ENCODE results near the gene ADGRL2.

DNA sequence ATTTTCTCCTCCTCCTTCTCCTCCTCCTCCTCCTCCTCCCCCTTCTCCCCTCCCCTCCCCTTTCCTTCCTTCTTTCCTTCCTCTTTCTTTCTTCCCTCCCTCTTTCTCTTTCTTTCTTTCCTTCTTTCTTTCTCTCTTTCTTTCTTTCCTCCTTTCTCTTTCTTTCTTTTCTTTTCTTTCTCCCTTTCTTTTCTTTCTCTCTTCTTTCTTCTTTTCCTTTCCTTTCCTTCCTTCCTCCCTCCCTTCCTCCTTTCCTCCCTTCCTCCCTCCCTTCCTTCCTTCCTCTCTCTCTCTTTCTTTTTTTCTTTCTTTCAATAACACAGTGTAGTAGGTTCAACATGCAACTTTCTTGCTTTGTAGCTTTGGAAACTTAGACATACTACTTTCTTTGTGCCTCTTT lies 46.3 kb upstream of the ADGRL2 start:
- TF ChIP-seq, protein P1, sequence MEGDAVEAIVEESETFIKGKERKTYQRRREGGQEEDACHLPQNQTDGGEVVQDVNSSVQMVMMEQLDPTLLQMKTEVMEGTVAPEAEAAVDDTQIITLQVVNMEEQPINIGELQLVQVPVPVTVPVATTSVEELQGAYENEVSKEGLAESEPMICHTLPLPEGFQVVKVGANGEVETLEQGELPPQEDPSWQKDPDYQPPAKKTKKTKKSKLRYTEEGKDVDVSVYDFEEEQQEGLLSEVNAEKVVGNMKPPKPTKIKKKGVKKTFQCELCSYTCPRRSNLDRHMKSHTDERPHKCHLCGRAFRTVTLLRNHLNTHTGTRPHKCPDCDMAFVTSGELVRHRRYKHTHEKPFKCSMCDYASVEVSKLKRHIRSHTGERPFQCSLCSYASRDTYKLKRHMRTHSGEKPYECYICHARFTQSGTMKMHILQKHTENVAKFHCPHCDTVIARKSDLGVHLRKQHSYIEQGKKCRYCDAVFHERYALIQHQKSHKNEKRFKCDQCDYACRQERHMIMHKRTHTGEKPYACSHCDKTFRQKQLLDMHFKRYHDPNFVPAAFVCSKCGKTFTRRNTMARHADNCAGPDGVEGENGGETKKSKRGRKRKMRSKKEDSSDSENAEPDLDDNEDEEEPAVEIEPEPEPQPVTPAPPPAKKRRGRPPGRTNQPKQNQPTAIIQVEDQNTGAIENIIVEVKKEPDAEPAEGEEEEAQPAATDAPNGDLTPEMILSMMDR (IDR thresholded peaks at IDR 0.05; ENCODE audit: low read length) = no peak
- no peak for TF ChIP-seq EZH2 (optimal IDR thresholded peaks at IDR 0.05; ENCODE audit: low read depth, low read length)
- no peak for TF ChIP-seq EZH2phosphoT487 (IDR thresholded peaks at IDR 0.05; ENCODE audit: low read length)

Measured in MM.1S (cell line).